DND-41 (cell line): ENCODE measurements around the gene HUS1B.

Experiments used
- EZH2 ChIP-seq: IDR thresholded peaks from 3 replicates; pipeline ENCODE4 v1.6.1; 2012; ENCODE audit warnings: borderline replicate concordance, low read depth, mild to moderate bottlenecking, moderate library complexity, low read length, inconsistent platforms; ENCODE audit not compliant: severe bottlenecking
- TF ChIP-seq, protein P1 (sequence below): IDR thresholded peaks from 2 replicates; pipeline ENCODE4 v1.5.1; 2012; ENCODE audit warnings: borderline replicate concordance, low read length, moderate library complexity, mild to moderate bottlenecking; ENCODE audit not compliant: poor library complexity, severe bottlenecking; ENCODE audit errors: extremely low read depth

DNA sequence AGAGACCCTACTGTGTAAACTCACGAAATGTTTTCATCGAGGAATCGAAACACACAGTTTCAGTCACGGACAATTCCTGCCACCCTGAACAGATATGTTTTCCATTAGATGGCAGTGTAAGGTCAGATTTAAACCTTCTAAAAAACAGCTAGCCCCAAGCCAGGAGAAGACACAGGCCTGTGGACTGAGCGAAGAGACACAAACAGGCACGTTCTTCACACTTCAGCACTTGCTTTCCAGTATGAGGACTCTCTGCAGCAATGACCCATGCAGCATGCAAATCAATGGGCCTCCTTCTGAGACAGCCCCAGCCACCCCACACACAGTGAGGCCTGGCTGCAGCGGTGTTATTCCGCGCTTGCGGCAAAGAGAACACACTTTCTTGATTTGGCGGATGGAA is 31.9 kb downstream of the HUS1B start:
- TF ChIP-seq, protein P1, sequence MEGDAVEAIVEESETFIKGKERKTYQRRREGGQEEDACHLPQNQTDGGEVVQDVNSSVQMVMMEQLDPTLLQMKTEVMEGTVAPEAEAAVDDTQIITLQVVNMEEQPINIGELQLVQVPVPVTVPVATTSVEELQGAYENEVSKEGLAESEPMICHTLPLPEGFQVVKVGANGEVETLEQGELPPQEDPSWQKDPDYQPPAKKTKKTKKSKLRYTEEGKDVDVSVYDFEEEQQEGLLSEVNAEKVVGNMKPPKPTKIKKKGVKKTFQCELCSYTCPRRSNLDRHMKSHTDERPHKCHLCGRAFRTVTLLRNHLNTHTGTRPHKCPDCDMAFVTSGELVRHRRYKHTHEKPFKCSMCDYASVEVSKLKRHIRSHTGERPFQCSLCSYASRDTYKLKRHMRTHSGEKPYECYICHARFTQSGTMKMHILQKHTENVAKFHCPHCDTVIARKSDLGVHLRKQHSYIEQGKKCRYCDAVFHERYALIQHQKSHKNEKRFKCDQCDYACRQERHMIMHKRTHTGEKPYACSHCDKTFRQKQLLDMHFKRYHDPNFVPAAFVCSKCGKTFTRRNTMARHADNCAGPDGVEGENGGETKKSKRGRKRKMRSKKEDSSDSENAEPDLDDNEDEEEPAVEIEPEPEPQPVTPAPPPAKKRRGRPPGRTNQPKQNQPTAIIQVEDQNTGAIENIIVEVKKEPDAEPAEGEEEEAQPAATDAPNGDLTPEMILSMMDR = peak; percentile 39
- TF ChIP-seq EZH2 = no peak
